SK-N-MC (cell line): Measurements from ENCODE around the gene ZNF407.

ENCODE experiments used
- EZH2 ChIP-seq: fragments of 200-600 bp; sonication (generic); IDR thresholded peaks from one replicate; pipeline ENCODE4 v1.6.1; 2017; ENCODE audit warnings: antibody characterized with exemption
- POLR2AphosphoS5 ChIP-seq: IDR thresholded peaks from 2 replicates; pipeline ENCODE4 v1.6.1; 2012; ENCODE audit warnings: mild to moderate bottlenecking, low read depth, low read length, borderline replicate concordance

- no peak for TF ChIP-seq EZH2
- TF ChIP-seq POLR2AphosphoS5 = no peak
Measured at GRCh38 chr18:74589811-74590210, 7.9 kb upstream of the ZNF407 start.
